Stomach (tissue), 4 donors: ENCODE data around the gene TMEM164.

Experiments
- CTCF ChIP-seq, 7 experiments: fragments of 450-650 bp in 4 of 7; fragments of 200-600 bp in 3 of 7; sonication (generic) in 3 of 7; IDR thresholded peaks; one replicate each; pipeline ENCODE4 v1.5.1; 2016 to 2019; ENCODE audit warnings: antibody characterized with exemption in 7 of 7, control low read depth in 2 of 7, mild to moderate bottlenecking in 1 of 7
- POLR2A ChIP-seq, 4 donors: fragments of 450-650 bp; IDR thresholded peaks; one replicate each; pipeline ENCODE4 v1.6.1; 2016; ENCODE audit warnings: antibody characterized with exemption in 4 of 4, control low read depth in 2 of 4, mild to moderate bottlenecking in 1 of 4, moderate library complexity in 1 of 4

GRCh38 chrX:110162867-110163266, 160.0 kb downstream of the TMEM164 start:
- TF ChIP-seq CTCF (IDR thresholded peaks at IDR 0.05) (no peak), POLR2A (IDR thresholded peaks at IDR 0.05) (no peak)
